Kasumi-1 (cell line): ENCODE data around the gene ASIC3.

Experiments used
- DNase-seq, 2 experiments: peaks; one replicate each; lab custom pipeline; 2025; lab: John Stamatoyannopoulos, UW

The ASIC3 gene

GRCh38 chr7:151085691-151086620 is 37.6 kb downstream of the ASIC3 start, which contains the start of gene AGAP3:
Gene AGAP3, plus strand, starts transcription at chr7:151086475. Its CDS starts 267 bp downstream, at chr7:151086742.
- DNase-seq: peak; percentile 75 to 76

- no peak for DNase-seq
These were observed 38.5 kb downstream of the ASIC3 start for GRCh38 chr7:151086802-151087244.

- DNase-seq: no peak
These were observed 39.1 kb downstream of the ASIC3 start for GRCh38 chr7:151087245-151088018.

GRCh38 chr7:151088019-151088855 is 39.9 kb downstream of the ASIC3 start:
- peak in 1 of 2 experiments; percentile 25 for DNase-seq

- peak; percentile 62 to 74 for DNase-seq
These were observed 40.7 kb downstream of the ASIC3 start for GRCh38 chr7:151088856-151089699.

- no peak for DNase-seq
These were observed 41.8 kb downstream of the ASIC3 start for GRCh38 chr7:151089893-151090730.

GRCh38 chr7:151091003-151091402 is 42.7 kb downstream of the ASIC3 start:
- no peak for DNase-seq

- peak in 1 of 2 experiments; percentile 35 for DNase-seq
These were observed 43.1 kb downstream of the ASIC3 start for GRCh38 chr7:151091431-151091830.

- DNase-seq: no peak
These were observed 43.7 kb downstream of the ASIC3 start for GRCh38 chr7:151091988-151092387.

GRCh38 chr7:151093748-151094147 is 45.4 kb downstream of the ASIC3 start:
- DNase-seq: no peak

- no peak for DNase-seq
These were observed 46.3 kb downstream of the ASIC3 start for GRCh38 chr7:151094675-151095074.

- no peak for DNase-seq
These were observed 46.9 kb downstream of the ASIC3 start for GRCh38 chr7:151095123-151095797.

GRCh38 chr7:151095828-151096475 is 47.6 kb downstream of the ASIC3 start:
- no peak for DNase-seq

- DNase-seq: no peak
These were observed 51.3 kb downstream of the ASIC3 start for GRCh38 chr7:151099486-151100211.

- DNase-seq: no peak
These were observed 52.6 kb downstream of the ASIC3 start for GRCh38 chr7:151100921-151101320.

- no peak for DNase-seq
These were observed 53.5 kb downstream of the ASIC3 start for GRCh38 chr7:151101621-151102396.
